Activated CD4-positive, CD25-positive, alpha-beta regulatory T cell treated with anti-CD3 and anti-CD28 coated beads, Interleukin-2, amount 50 U/mL, for 24 hours (primary cell): ENCODE measurements around the gene CPT2.

Experiments
- ATAC-seq, 2 donors: fragments of 150-1000 bp; cut with Tn5 transposase; one replicate each; pipeline ENCODE4 v1.10.0; 2021; ENCODE audit warnings: mild to moderate bottlenecking in 1 of 2, moderate library complexity in 1 of 2

The CPT2 gene

GRCh38 chr1:53196485-53197290, at the start of gene CPT2:
Gene CPT2 (plus strand): TSS chr1:53196824. CDS start chr1:53196944, 120 bp downstream.
- ATAC-seq = peak; percentile 100

- ATAC-seq = no peak
Observed at GRCh38 chr1:53147174-53147573, 49.5 kb upstream of the CPT2 start.

- no peak for ATAC-seq
Observed at GRCh38 chr1:53148123-53148522, 48.5 kb upstream of the CPT2 start.

- no peak for ATAC-seq
Observed at GRCh38 chr1:53153752-53154151, 42.9 kb upstream of the CPT2 start.

GRCh38 chr1:53154859-53155438, 41.7 kb upstream of the CPT2 start:
- ATAC-seq = no peak

GRCh38 chr1:53155534-53155933, 41.1 kb upstream of the CPT2 start:
- ATAC-seq = no peak

GRCh38 chr1:53155945-53156344, 40.7 kb upstream of the CPT2 start:
- no peak for ATAC-seq

- no peak for ATAC-seq
Observed at GRCh38 chr1:53156783-53157182, 39.8 kb upstream of the CPT2 start.

- ATAC-seq = no peak
Observed at GRCh38 chr1:53158900-53159299, 37.7 kb upstream of the CPT2 start.

- no peak for ATAC-seq
Observed at GRCh38 chr1:53160924-53161378, 35.7 kb upstream of the CPT2 start.

GRCh38 chr1:53162621-53163020, 34.0 kb upstream of the CPT2 start:
- ATAC-seq = no peak

- ATAC-seq = no peak
Observed at GRCh38 chr1:53163291-53163768, 33.3 kb upstream of the CPT2 start.

GRCh38 chr1:53165408-53165961, 31.1 kb upstream of the CPT2 start:
- no peak for ATAC-seq

GRCh38 chr1:53166366-53166765, 30.3 kb upstream of the CPT2 start:
- no peak for ATAC-seq

- no peak for ATAC-seq
Observed at GRCh38 chr1:53166912-53167311, 29.7 kb upstream of the CPT2 start.

GRCh38 chr1:53172426-53173128, 24.0 kb upstream of the CPT2 start:
- no peak for ATAC-seq

- no peak for ATAC-seq
Observed at GRCh38 chr1:53174971-53175913, 21.4 kb upstream of the CPT2 start.

- ATAC-seq = no peak
Observed at GRCh38 chr1:53176452-53177208, 20.0 kb upstream of the CPT2 start.

- ATAC-seq = no peak
Observed at GRCh38 chr1:53180226-53180625, 16.4 kb upstream of the CPT2 start.

GRCh38 chr1:53180951-53181350, 15.7 kb upstream of the CPT2 start:
- ATAC-seq = no peak

GRCh38 chr1:53182111-53182593, 14.5 kb upstream of the CPT2 start:
- peak; percentile 72 for ATAC-seq
